DMS 273 (cell line): ENCODE results near the gene TMEM107.
"Not testable (repeated sequence)": the region's sequence is repeated elsewhere in the genome, so short reads cannot be mapped to it uniquely, and the experiment has no call there.

ENCODE experiments used
- DNase-seq: peaks from one replicate; lab custom pipeline; 2025; ENCODE audit not compliant: unreplicated experiment; lab: John Stamatoyannopoulos, UW

The TMEM107 gene

DNA sequence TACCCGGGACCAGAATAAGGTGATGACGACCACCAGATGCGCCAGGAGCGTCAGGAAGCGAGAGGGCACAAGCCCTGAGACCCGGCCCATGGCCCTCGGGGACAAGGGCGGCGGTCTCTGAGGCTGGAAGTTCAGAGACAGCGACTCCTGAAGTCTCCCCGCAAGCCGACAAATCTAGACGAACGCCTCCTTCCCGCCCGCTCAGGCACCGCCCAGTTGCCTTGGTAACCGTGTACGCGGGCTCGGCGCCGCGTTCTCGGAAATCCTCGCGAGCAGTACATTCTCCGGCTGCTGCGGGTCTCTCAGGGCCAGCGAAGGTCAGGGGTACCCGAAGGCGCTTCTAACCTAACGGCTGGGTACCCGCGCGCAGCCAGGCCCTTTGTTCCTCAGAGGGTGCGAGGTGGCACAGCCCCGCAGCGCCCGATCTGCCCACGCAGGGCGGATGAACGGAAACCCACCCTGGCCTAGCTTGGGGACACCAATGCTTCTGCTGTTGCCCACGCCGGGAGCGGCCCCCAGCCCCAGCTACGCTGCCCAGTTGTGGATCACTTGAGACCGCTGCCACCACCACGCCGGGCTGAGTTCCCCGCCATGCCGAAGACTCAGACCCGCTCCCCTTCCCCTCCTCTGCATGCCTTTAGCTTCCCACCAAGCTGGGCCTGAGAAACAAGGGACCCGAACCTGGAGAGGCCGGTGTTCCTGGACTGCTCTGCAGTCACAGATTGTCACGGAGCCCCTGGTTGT, at the start of gene TMEM107:
Gene TMEM107 (minus strand): TSS at position 184 of the 744 bp plus-strand sequence. CDS start 94 bp downstream, at position 90.
- peak; percentile 94 for DNase-seq

DNA sequence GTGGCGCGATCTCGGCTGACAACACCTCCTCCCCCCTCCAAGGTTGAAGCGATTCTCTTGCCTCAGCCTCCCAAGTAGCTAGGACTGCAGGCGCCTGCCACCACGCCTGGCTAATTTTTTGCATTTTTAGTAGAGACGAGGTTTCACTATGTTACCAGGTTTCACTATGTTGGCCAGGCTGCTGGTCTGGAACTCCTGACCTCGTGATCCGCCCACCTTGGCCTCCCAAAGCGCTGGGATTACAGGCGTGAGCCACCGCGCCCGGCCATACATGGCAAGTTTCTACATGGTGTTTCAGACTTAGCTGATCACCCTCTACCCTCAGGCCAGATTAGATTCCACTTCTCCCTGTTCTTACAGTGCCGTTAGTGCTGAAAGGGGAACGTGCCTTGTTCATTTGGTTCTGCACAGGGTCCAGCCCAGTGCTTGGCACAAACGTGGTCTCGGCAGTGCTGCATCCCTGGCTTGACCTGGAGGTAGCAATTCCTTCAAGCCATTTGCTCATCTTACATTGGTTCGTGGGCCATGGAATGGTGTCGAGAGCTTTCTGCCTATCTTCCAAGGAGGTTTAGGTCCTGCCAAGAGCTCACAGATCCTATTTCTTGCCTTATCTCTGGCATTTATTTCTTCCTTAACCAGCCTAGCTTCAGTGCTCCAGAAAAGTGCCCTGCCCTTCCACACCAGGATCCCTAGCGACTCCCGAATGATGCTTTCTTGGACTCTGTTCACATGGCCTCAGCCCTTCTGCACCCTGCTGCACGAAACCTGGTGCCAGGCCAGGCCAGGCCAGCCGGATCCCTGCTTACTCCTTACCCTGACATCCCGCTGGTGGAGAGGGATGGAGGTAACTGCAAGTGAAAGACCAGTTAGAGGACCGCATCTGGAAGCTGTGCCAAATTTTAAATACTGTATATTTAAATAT, 49.0 kb upstream of the TMEM107 start:
- no peak for DNase-seq

DNA sequence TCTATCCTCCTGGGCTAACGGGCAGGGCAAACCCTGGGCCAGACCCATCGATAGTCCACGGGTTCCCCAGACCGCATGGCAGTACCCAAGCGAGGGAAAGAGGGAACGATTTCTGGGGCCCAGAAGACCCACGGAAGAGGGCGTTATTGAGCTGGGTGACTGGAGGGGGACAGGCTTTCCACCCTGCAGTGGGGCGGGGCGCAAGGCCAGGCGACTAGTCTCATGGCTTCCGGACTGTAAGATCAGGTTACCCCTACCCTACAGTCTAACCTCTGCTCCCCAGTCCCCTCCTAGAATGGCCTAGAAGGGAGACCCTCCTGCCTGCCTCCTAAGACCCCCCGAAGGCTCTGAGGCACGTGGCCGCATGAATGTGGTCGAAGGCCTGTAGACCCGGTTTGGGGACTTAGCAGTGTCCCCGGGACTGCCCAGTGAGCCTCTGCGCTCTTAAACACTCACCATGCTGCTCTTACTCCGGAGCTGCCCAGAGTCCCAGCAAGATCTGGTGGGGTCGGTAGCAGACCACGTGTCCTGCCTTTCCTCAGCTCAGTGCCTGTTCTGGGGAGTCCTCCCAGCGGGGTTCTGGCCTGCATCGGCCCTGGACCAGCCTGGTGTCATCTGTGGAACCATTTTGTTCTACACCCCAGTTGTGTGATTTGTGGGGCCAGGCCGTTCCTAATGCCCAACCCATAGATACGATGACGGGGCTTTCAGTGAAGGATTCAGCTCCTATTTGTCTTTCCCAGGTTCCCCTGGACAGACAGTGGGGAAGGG, 47.4 kb upstream of the TMEM107 start:
- peak; percentile 84 for DNase-seq

DNA sequence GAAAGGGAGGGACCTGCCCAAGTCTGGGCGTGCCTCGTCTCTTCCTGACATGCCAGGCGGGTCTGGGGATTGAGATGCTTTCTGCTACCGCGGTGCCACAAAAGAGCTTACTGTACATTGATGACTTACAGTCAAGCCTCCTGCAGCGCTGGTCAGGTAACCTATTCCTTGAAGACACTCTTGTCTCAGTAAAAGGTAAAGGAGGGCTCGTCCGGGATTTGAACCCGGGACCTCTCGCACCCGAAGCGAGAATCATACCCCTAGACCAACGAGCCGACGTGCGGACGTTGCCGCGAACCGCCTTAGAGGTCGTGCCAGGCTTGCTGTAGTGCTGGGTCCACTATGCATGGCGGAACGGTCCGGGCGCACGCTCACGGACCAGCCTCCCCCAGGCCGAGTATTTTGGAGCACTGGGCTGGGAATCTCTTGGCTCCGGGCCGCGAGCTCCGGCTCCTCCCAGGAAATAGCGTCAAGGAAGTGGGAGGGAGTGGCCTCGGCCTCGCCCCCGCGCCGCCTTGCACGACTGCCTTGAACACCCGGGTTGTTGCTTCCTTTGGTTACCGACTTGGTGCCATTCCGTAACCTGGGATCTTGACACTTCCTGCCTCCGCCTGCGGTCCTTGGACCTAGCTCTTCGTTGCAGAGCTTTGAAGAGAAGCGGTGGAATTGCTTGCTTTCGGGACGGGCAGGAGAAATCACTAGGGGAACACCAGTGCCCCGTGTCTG, 46.6 kb upstream of the TMEM107 start:
- DNase-seq = peak; percentile 94

DNA sequence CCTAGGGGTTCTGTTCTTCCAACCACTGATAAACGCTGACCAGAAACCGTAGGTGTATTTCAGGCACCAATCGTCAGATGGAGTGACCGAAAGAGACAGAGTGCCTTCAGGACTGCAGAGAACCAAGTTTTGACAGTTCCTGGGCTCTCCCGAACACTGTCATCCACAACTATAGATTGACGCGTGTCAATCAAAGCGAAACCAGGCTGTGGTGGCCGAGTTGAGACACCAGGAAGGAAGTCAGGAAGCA, 46.1 kb upstream of the TMEM107 start:
- DNase-seq = no peak

DNA sequence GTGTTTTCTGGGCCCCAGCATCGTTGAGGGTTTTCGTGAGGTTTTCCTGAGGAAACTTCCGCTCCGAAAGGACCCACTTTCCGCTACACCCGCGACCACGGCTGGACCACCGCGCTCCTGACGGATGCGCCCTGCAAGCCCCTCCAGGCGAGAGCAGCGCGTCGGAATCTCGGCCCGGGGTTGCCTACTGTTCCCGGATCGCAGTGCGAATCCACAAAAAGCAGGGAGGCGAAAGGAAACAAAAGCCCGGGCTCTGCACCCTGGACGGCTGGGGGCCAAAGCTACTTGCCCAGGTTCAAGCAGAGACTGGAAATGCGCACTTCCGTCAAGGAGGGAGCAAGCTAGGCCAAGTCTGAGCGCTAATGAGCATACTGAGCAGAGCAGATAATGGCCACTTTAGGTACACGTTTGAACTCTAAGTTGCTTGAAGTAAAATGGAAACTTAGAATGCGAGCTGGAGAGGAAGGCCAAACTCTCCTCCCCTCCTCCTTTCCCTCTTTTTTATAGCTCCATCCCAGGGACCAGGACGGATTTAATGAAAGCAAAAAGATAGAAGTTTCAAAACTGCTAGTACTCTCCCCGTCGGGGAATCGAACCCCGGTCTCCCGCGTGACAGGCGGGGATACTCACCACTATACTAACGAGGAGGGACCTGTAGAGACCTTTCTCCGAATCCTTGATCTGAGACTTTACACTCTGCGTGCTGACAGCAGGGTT, 45.6 kb upstream of the TMEM107 start:
- peak; percentile 89 for DNase-seq

DNA sequence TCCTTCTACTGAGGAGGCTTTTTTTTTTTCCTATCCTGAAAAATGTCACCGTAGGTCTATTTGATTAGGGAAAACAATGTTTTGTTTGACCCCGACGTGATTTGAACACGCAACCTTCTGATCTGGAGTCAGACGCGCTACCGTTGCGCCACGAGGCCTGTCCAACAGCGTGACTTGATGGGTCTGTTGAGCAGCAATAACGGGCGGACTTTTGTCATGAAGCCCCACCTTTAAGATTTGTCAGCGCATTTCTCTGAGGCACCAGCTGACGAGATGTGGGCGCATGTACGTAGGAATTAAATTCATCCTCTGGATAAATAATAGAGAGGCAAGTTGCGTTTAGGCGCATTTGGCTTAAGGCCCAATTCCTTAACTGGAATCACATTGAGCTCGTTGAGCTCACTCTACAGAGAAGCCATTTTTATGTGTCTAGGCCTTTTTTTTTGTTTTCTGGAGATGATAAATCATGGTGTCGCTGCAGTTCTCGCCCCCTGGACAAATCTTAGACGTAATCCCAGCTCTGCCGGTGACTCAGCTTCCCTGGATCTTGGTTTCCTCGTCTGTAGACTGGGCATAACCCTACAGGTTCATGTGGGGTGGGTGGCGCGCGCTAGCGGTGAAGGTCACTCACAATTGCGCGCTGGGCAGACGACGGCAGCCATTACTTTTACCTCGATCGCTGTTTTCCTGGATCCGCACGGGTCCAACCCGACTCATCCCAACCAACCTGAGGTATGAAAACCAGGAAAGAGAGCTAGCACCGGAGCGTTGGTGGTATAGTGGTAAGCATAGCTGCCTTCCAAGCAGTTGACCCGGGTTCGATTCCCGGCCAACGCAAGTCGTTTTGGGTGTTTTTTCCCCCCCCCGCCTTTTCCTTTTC, 44.8 kb upstream of the TMEM107 start:
- peak; percentile 92 for DNase-seq

DNA sequence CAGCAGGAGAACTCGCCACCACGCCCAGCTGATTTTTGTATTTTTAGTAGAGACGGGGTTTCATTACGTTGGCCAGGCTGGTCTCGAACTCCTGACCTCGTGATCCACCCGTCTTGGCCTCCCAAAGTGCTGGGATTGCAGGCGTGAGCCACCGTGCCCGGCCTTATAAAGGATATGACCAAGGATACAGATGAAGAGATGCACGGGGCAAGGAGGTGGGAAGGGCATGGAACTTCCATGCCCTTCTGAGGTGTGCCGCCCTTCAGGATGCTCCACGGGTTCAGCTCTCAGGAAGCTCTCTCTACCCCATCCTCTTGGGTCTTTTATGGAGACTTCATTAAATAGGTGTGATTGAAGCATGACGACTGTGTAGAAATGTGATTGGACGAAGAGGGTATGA, 37.8 kb upstream of the TMEM107 start:
- DNase-seq = not testable (repeated sequence)

DNA sequence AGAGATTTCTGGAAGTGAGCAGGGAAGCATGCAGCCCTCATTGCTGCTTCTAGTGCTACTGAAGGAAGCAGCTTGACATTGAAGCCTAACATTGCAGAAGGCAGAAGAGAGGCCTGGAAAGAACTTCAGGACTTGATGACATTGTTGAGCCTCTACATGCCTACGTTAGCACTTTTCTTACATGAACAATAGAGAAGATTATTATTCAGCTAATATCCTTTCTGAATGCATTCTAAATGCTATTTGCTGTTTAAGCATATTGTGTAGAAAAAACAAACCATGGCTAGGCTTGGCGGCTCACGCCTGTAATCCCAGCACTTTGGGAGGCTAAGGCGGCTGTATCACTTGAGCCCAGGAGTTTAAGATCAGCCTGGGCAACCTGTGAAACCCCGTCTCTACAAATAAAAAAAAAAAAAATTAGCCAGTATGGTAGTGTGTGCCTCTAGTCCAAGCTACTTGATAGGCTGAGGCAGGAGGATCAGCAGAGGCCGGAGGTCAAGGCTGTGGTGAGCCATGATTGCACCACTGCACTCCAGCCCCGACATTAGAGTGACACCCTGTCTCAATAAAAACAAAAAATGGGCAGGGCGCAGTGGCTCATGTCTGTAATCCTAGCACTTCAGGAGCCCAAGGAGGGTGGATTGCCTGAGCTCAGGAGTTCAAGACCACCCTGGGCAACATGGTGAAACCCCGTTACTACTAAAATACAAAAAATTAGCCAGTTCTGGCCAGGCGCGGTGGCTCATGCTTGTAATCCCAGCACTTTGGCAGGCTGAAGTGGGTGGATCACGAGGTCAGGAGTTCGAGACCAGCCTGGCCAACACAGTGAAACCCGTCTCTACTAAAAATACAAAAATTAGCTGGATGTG, 36.4 kb upstream of the TMEM107 start:
- DNase-seq = no peak

DNA sequence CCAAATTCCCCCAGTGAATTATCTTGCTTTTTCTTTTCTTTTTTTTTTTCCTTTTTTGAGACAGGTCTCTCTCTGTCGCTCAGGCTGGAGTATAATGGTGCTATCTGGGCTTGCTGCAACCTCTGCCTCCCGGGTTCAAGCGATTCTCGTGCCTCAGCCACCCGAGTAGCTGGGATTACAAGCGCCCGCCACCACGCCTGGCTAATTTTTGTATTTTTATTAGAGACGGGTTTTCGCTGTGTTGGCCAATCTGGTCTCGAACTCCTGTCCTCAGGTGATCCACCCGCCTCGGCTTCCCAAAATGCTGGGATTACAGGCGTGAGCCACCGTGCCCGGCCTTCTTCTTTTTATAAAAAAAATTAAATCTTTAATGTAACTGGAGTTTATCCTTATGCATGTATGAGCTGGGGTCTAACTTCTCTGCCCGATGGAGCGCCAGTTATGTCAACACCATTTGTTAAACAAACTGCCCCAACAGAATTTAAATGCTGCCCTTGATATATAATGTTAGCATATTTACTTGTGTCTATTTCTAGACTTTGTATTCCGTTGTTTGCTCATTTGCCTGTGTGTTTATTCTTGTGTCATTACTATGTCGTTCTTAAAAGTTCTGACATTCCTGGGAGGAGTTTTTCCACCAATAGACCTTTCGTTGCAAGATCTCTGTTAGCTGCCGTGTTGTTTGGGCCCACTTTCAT, 34.7 kb upstream of the TMEM107 start:
- peak; percentile 58 for DNase-seq

DNA sequence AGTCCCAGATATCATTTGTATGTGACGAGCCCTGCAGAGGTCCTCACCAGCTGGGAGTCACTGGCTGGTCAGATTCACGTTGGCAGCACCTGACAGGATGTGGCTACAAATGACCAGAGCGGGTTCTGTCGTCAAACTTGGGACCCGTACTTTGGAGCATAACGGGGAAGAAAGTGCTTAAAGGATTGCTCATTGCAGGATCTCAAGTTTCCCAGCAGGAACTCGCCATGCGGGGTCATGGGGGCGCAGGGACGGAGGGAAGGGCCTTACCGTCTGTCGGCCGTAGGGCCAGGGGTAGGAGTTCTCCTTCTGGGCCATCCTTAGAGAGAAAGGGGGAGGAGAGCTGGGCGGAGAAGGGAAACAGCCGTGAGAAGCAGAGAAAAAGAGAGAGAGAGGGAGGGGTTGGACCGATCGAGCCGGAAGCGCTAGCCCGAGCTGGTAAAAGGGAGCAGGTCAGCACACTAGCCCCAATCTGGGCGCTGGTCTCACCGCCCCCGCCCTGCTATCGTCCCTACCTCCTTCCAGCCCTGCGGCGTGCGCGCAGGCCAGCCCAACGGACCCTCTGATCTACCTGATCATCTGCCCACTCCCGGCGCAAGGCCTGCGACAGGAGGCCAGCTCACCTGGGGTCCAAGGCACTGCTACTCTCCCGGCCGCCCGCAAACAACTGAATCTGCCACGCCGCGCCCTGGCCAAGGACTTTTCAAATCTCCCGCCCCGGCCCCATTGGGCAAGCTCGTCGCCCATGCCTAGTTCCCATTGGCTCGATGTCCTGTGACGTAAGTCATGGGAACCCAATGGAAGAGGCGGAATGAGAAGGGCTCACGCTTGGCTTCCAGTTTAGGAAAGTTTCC, 34.0 kb upstream of the TMEM107 start, which contains the start of gene AURKB:
Gene AURKB (minus strand): TSS at position 669 of the 854 bp plus-strand sequence. CDS start 351 bp downstream, at position 318.
- DNase-seq = peak; percentile 97

DNA sequence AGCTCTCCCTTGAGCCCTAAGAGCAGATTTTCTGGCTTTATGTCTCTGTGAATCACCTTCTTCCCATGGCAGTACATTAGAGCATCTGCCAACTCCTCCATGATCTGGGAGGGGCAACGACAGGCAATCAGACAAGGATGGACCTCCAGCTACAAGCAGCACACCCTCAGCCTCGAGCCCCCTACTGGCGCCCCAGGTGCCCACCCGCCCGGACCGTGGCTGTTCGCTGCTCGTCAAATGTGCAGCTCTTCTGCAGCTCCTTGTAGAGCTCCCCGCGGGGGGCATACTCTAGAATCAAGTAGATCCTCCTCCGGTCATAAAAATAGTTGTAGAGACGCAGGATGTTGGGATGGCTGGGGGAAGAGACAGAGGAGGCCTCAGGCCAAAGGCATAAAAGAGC, 30.4 kb upstream of the TMEM107 start:
- DNase-seq = no peak

DNA sequence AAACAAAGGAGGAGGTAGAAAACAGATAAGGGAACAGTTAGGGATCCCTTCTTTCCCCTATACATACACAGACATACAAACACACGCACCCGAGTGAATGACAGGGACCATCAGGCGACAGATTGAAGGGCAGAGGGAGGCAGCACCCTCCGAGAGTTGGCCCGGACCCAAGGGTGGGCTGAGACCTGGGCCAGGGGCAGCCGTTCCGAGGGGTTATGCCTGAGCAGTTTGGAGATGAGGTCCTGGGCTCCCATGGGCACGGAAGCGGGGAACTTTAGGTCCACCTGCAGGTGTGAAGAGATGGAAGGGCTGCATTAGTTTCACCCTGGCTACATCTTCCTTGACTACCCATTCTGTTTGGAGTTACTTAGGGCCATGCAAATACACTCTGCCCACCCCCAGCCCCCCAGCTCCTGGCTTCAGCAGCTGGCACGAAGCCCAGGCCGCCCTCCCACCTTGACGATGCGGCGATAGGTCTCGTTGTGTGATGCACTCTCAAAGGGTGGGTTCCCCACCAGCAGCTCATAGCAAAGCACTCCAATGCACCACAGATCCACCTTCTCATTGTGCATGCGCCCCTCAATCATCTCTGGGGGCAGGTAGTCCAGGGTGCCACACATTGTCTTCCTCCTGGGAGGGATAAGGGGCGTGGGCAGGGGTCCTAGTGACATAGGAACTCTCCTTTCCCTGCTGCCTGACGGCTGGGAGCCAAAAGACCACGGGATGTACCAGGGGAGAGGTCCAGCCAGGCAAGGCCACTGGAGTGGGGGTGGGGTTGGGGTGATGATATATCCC, 28.8 kb upstream of the TMEM107 start:
- no peak for DNase-seq

DNA sequence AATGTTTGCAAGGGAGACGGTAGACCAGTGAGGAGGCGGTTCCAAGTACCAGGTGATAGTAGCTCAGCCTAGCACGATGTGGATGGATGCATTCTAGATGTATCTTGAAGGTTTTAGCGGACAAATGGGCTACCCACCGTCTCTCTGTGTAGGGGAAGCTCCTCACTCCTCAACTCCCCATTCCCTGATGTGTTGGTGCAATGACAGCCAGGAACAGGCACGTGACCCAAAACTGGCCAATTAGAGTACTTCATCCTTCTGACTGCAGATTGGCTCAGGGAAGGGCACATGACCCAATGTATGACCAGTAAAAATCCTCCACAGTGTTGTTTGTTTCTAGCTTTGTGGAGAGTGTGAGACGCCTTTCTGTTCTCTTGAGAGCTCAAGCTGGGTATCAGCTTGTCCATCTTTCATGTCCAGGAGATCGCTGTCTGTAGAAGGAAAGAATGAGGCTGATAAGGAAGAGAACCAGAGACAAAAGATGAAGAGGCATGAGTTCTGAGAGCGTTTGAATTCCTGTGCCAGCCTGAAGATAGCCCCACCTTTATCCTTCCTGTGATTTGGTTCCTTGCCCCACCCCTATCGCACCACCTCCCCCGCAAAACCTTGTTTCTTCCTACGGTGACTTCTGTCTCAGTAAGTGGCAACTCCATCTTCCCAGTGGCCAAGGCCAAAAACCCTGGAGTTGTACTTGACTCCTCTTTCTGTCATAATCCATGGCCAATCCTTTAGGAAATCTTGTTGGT, 16.1 kb upstream of the TMEM107 start:
- peak; percentile 63 for DNase-seq

DNA sequence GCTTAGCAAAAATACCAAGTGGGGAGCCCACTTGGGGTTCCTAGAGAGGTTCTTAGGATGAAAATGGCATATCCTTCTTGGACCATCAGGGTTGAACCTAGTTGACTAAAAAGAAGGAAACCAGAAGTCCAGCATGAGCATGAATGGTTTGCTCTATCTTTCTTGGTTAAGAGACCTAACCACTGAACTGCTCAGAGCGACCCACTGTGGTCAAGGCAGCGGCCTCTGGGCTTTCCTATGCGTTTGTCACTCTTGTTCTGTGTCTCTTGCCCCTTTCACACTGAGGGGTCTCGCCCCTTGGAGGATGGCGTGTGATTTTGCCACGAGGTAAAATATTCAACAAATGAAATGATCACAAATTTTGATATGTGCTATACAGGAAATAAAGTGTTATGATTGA, 14.3 kb upstream of the TMEM107 start:
- no peak for DNase-seq
